ENCODE results near the gene GARS1. TPM values are rescaled to one million over a fixed set of nuclear protein-coding genes. Genes with fewer than 3 reads are reported as not detected.

Gene GARS1
- polyA plus RNA-seq, 1 experiment = 1,118 TPM

- Histone ChIP-seq H3K4me3 (ENCODE audit: low read depth, low read length) (no peak overlapping the region), H3K36me3 (ENCODE audit: control insufficient read depth, insufficient read depth, low read length) (no peaks in the 10 kb centered on the region), H3K27me3 (ENCODE audit: control insufficient read depth, insufficient read depth, low read length) (peaks cover 2% of the 10 kb centered on the region; the same call in 1 of the 2 replicates)
- no peak for DNase-seq (ENCODE audit: low read depth)
- POLR2A ChIA-PET = no interaction called here
- CTCF ChIA-PET = interaction anchor here (0.9 kb wide), 1 partner anchor 9 kb away, joined by 3 read pairs; no protein-coding TSS in a partner anchor
- no peak for TF ChIP-seq CTCF (IDR thresholded peaks at IDR 0.05; ENCODE audit: insufficient read depth, low read depth, low read length)
Observed at GRCh38 chr7:30668102-30668501, 73.4 kb downstream of the GARS1 start.

GRCh38 chr7:30671793-30672465 is 77.3 kb downstream of the GARS1 start:
- H3K36me3 ChIP-seq (ENCODE audit: control insufficient read depth, insufficient read depth, low read length) = no peaks in the 10 kb centered on the region
- H3K27me3 ChIP-seq (ENCODE audit: control insufficient read depth, insufficient read depth, low read length) = peaks cover 3% of the 10 kb centered on the region
- no peak overlapping the region for H3K4me3 ChIP-seq (ENCODE audit: low read depth, low read length)
- no peak for TF ChIP-seq CTCF (IDR thresholded peaks at IDR 0.05; ENCODE audit: insufficient read depth, low read depth, low read length)
- ChIA-PET CTCF (interaction anchor here (1.2 kb wide), 1 partner anchor 10 kb away, joined by 5 read pairs; no protein-coding TSS in a partner anchor), POLR2A (no interaction called here)
- no peak for DNase-seq (ENCODE audit: low read depth)

- Histone ChIP-seq H3K36me3 (ENCODE audit: control insufficient read depth, insufficient read depth, low read length) (no peaks in the 10 kb centered on the region), H3K27me3 (ENCODE audit: control insufficient read depth, insufficient read depth, low read length) (peaks cover 16% of the 10 kb centered on the region), H3K4me3 (ENCODE audit: low read depth, low read length) (no peak overlapping the region)
- ChIA-PET POLR2A (no interaction called here), CTCF (no interaction called here)
- DNase-seq (ENCODE audit: low read depth) = no peak
- TF ChIP-seq CTCF (IDR thresholded peaks at IDR 0.05; ENCODE audit: insufficient read depth, low read depth, low read length) = no peak
Observed at GRCh38 chr7:30674420-30674819, 79.7 kb downstream of the GARS1 start.

GRCh38 chr7:30674876-30675275 is 80.2 kb downstream of the GARS1 start:
- DNase-seq (ENCODE audit: low read depth) = no peak
- Histone ChIP-seq H3K36me3 (ENCODE audit: control insufficient read depth, insufficient read depth, low read length) (no peaks in the 10 kb centered on the region), H3K27me3 (ENCODE audit: control insufficient read depth, insufficient read depth, low read length) (peaks cover 20% of the 10 kb centered on the region), H3K4me3 (ENCODE audit: low read depth, low read length) (no peak overlapping the region)
- TF ChIP-seq CTCF (IDR thresholded peaks at IDR 0.05; ENCODE audit: insufficient read depth, low read depth, low read length) = no peak
- CTCF ChIA-PET = no interaction called here
- POLR2A ChIA-PET = no interaction called here

GRCh38 chr7:30678805-30679204 is 84.1 kb downstream of the GARS1 start:
- no peak for TF ChIP-seq CTCF (IDR thresholded peaks at IDR 0.05; ENCODE audit: insufficient read depth, low read depth, low read length)
- H3K27me3 ChIP-seq (ENCODE audit: control insufficient read depth, insufficient read depth, low read length) = peaks cover 52% of the 10 kb centered on the region
- ChIA-PET POLR2A (no interaction called here), CTCF (no interaction called here)
- H3K4me3 ChIP-seq (ENCODE audit: low read depth, low read length) = no peak overlapping the region
- no peaks in the 10 kb centered on the region for H3K36me3 ChIP-seq (ENCODE audit: control insufficient read depth, insufficient read depth, low read length)
- DNase-seq (ENCODE audit: low read depth) = no peak

Data from BJ (cell line).